Heart left ventricle (tissue), 16 donors: ENCODE results near the gene AJM1. TPM values are rescaled to one million over a fixed set of nuclear protein-coding genes. Genes with fewer than 3 reads are reported as not detected.

ENCODE experiments used
- ATAC-seq, 4 donors: fragments of 200-7000 bp; cut with Tn5 transposase; one replicate each; pipeline ENCODE4 v1.9.1; 2020 to 2022; ENCODE audit warnings: moderate library complexity in 4 of 4, mild to moderate bottlenecking in 3 of 4, moderate number of reproducible peaks in 1 of 4
- DNase-seq, 5 donors: peaks; one replicate each; pipeline ENCODE4 v3.0.0-alpha.2; 2020
- H3K27ac ChIP-seq, 12 donors: fragments of 200-600 bp; sonication (generic) in 4 of 12; one replicate each; pipeline versions ENCODE4 v1.5.0 to v1.8.0; 2016 to 2022; ENCODE audit warnings: mild to moderate bottlenecking in 2 of 12
- H3K27me3 ChIP-seq, 9 donors: fragments of 200-600 bp; sonication (generic) in 2 of 9; one replicate each; pipeline versions ENCODE4 v1.5.1 to v1.8.0; 2016 to 2022; ENCODE audit warnings: mild to moderate bottlenecking in 3 of 9
- H3K36me3 ChIP-seq, 9 donors: fragments of 200-600 bp; sonication (generic) in 2 of 9; one replicate each; pipeline versions ENCODE4 v1.5.0 to v1.8.0; 2018 to 2022; ENCODE audit warnings: mild to moderate bottlenecking in 2 of 9
- H3K4me1 ChIP-seq, 12 donors: fragments of 200-600 bp; sonication (generic) in 4 of 12; one replicate each; pipeline versions ENCODE4 v1.5.0 to v1.8.0; 2016 to 2022; ENCODE audit warnings: mild to moderate bottlenecking in 3 of 12
- H3K4me3 ChIP-seq, 12 donors: fragments of 200-600 bp; sonication (generic) in 4 of 12; one replicate each; pipeline versions ENCODE4 v1.5.0 to v1.8.0; 2017 to 2022; ENCODE audit warnings: mild to moderate bottlenecking in 9 of 12, moderate library complexity in 4 of 12
- H3K9me3 ChIP-seq, 12 donors: fragments of 200-600 bp; sonication (generic) in 4 of 12; one replicate each; pipeline versions ENCODE4 v1.5.0 to v1.8.0; 2016 to 2022; ENCODE audit warnings: mild to moderate bottlenecking in 1 of 12
- POLR2A ChIP-seq, 2 donors: fragments of 450-650 bp; IDR thresholded peaks; one replicate each; pipeline ENCODE4 v1.6.1; 2017; ENCODE audit warnings: antibody characterized with exemption in 2 of 2, mild to moderate bottlenecking in 2 of 2, moderate library complexity in 2 of 2
- WGBS, 4 donors: extraction: QIAGEN DNeasy Blood & Tissue Kit in 2 of 4; methylation state at CpG; one replicate each; pipeline versions ENCODE4 v1.1.5 to v1.1.7; 2013 to 2018; 5-methylcytosine and 5-hydroxymethylcytosine counted together
- intact Hi-C, 10 donors: fragments of 100-400 bp; cut with DNase I; formaldehyde crosslinking; loops; one replicate each; pipeline versions ENCODE4 v1.11.1 to v1.14.2; 2022
- microRNA-seq, 4 donors: library from miRNA; unstranded; fragments of <30 nt; microRNA quantifications; one replicate each; pipeline versions ENCODE4 to v1.2.0, GENCODE V29; 2017 to 2020
- polyA plus RNA-seq, 2 donors: library from polyadenylated mRNA; stranded (reverse); fragments of 200-250 nt; gene quantifications; one replicate each; pipeline ENCODE4 v1.2.3, GENCODE V29; 2013
- total RNA-seq, 9 donors: library from RNA; depleted of rRNA in 2 of 9; stranded (reverse); fragments of >200 nt in 2 of 9; fragmentation: NEBNext Ultra II Directional in 3 of 9; extraction: Animal tissue kit (Norgen Biotek cat#: 25700) in 3 of 9; gene quantifications; one replicate each; pipeline versions ENCODE4 v1.1.0 to v1.2.4, GENCODE V29; 2016 to 2023
- TF ChIP-seq, protein P1 (sequence below), 12 donors: fragments of 200-600 bp; sonication (generic) in 4 of 12; IDR thresholded peaks; one replicate each; pipeline versions ENCODE4 v1.5.0 to v1.8.0; 2018 to 2022; ENCODE audit warnings: antibody characterized with exemption in 12 of 12, mild to moderate bottlenecking in 5 of 12
- donor health status: ischemic (EF 13 %, LVEDD 7.1; RV severe dilation, severe dysfunction).
- donor health status: healthy with polysubstance abuse.
- donor health status: DM: no; HTN: yes; CAD: no.
- donor health status: DM: no; HTN: no; CAD: no.
- donor health status: ischemic (EF 25% LVEDD 6.9; RV normal size, moderate dysfunction).
- donor health status: ischemic (EF 25% LVEDD 5.7; RV mildly dilated, moderate dysfunction).
- donor health status: healthy.
- donor health status: DM: yes; HTN: yes; CAD: no.
- donor health status: ischemic (EF 35%, LVEDD 5.7; RV mildly dilated, moderate dysfunction).
- donor health status: nonischemic (EF 11% LVEDD 7.7; RV severe dilation, severe dysfunction).
- donor health status: DM: yes; HTN: yes; CAD: no.
- donor health status: PGD.
- donor health status: ischemic (EF 29% LVEDD 5.4; RV normal size, mild dysfunction).
- donor health status: nonischemic (EF 23%, LVEDD 6.1; RV moderate dilation, normal function).

AJM1 gene
- total and polyA plus RNA-seq, 11 donors = 2.6 to 7.0 (median 5.5) TPM

DNA sequence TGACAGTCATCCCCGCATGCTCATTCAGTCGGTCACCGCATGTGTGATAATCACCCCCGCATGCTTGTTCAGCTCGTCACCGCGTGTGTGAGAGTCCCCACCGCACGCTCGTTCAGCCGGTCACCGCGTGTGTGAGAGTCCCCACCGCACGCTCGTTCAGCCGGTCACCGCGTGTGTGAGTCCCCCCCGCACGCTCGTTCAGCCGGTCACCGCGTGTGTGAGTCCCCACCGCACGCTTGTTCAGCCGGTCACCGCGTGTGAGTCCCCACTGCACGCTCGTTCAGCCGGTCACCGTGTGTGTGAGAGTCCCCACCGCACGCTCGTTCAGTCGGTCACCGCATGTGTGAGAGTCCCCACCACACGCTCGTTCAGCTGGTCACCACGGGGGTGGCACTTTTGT, 47.6 kb downstream of the AJM1 start:
- 94 to 95% (median 95%) methylated on average over 42 of the region's 42 CpGs for WGBS, 4 donors
- ATAC-seq = no peak
- Histone ChIP-seq H3K4me3 (no peak overlapping the region), H3K27me3 (no peaks in the 10 kb centered on the region), H3K27ac (no peak overlapping the region), H3K9me3 (no peaks in the 10 kb centered on the region), H3K4me1 (peaks cover 5 to 32% (median 17%) of the 10 kb centered on the region in 12 donors), H3K36me3 (peaks cover 0 to 30% (median 6%) of the 10 kb centered on the region in 9 donors)
- DNase-seq = no peak
- TF ChIP-seq, protein P1, sequence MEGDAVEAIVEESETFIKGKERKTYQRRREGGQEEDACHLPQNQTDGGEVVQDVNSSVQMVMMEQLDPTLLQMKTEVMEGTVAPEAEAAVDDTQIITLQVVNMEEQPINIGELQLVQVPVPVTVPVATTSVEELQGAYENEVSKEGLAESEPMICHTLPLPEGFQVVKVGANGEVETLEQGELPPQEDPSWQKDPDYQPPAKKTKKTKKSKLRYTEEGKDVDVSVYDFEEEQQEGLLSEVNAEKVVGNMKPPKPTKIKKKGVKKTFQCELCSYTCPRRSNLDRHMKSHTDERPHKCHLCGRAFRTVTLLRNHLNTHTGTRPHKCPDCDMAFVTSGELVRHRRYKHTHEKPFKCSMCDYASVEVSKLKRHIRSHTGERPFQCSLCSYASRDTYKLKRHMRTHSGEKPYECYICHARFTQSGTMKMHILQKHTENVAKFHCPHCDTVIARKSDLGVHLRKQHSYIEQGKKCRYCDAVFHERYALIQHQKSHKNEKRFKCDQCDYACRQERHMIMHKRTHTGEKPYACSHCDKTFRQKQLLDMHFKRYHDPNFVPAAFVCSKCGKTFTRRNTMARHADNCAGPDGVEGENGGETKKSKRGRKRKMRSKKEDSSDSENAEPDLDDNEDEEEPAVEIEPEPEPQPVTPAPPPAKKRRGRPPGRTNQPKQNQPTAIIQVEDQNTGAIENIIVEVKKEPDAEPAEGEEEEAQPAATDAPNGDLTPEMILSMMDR (IDR thresholded peaks at IDR 0.05) = no peak
- no peak for TF ChIP-seq POLR2A (IDR thresholded peaks at IDR 0.05)
- intact Hi-C loops = loop anchor here in 5 of 10 donors (5.0 to 10.0 kb wide), 6 partner anchors 32 to 135 kb away; partner anchors contain the start of genes ABCA2 (in 1 of the 5) and FBXW5 (in 1 of the 5)

GRCh38 chr9:136890661-136891060, 48.4 kb downstream of the AJM1 start:
- WGBS, 4 donors = 80 to 87% (median 83%) methylated on average over 11 to 13 of the region's 13 CpGs
- no peak for DNase-seq
- H3K36me3 ChIP-seq = peaks cover 0 to 30% (median 9%) of the 10 kb centered on the region in 9 donors

More at GRCh38 chr9:136890661-136891060, 48.4 kb downstream of the AJM1 start:
- intact Hi-C loops = no loop called here
- Histone ChIP-seq H3K4me3 (no peak overlapping the region), H3K9me3 (no peaks in the 10 kb centered on the region), H3K4me1 (peaks cover 5 to 24% (median 13%) of the 10 kb centered on the region in 12 donors), H3K27me3 (no peaks in the 10 kb centered on the region), H3K27ac (no peak overlapping the region)
- no peak for ATAC-seq
- TF ChIP-seq POLR2A (IDR thresholded peaks at IDR 0.05) = no peak
- TF ChIP-seq, protein P1 (IDR thresholded peaks at IDR 0.05) = no peak

Small RNAs within 50 kb of the gene (microRNA-seq; reads per million reads assigned to microRNA genes)
- gene MIR4292 = 0 reads per million in 4 donors
- 0.13 to 1.8 (median 0.70) reads per million in 4 donors for gene MIR4479

Other genes with a start within 250 kb of the AJM1 start
- 100 to 1,000 TPM in 2 of 9 donors, 10 to 100 TPM in 7; 56.4 to 142 (median 94.0) TPM for gene EGFL7, start 179.6 kb upstream of the AJM1 start, total RNA-seq
- gene EGFL7, start 179.6 kb upstream of the AJM1 start, polyA plus RNA-seq = 100 to 1,000 TPM; 103 to 137 TPM
- 10 to 100 TPM; 52.4 to 90.7 (median 62.5) TPM for gene AGPAT2, start 155.0 kb upstream of the AJM1 start, total RNA-seq
- gene AGPAT2, start 155.0 kb upstream of the AJM1 start, polyA plus RNA-seq = 100 to 1,000 TPM in 1 of 2 donors, 10 to 100 TPM in 1; 88.8 to 122 TPM
- gene DIPK1B, start 129.9 kb upstream of the AJM1 start, total RNA-seq = 10 to 100 TPM; 14.4 to 46.3 (median 19.8) TPM
- 10 to 100 TPM; 18.1 to 24.4 TPM for gene DIPK1B, start 129.9 kb upstream of the AJM1 start, polyA plus RNA-seq
- 10 to 100 TPM in 5 of 9 donors, 1 to 10 TPM in 2, under 1 TPM in 2; 0.50 to 21.5 (median 10.1) TPM for gene LCN10, start 99.5 kb upstream of the AJM1 start, total RNA-seq
- gene LCN10, start 99.5 kb upstream of the AJM1 start, polyA plus RNA-seq = 10 to 100 TPM; 15.7 to 40.7 TPM
- gene LCN6, start 94.0 kb upstream of the AJM1 start, total RNA-seq = 10 to 100 TPM in 5 of 9 donors, 1 to 10 TPM in 3, under 1 TPM in 1; 0.81 to 58.7 (median 15.8) TPM
- 100 to 1,000 TPM in 1 of 2 donors, 10 to 100 TPM in 1; 46.1 to 101 TPM for gene LCN6, start 94.0 kb upstream of the AJM1 start, polyA plus RNA-seq
- not detected for gene LCN8, start 84.2 kb upstream of the AJM1 start, total RNA-seq
- gene LCN8, start 84.2 kb upstream of the AJM1 start, polyA plus RNA-seq = not detected
- gene LCN15, start 78.0 kb upstream of the AJM1 start, total RNA-seq = 1 to 10 TPM in 3 of 9 donors, under 1 TPM in 2, not detected in 4; 0.64 to 2.8 (median 1.2) TPM
- gene LCN15, start 78.0 kb upstream of the AJM1 start, polyA plus RNA-seq = 1 to 10 TPM in 1 of 2 donors, under 1 TPM in 1; 0.65 to 2.4 TPM
- gene TMEM141, start 51.1 kb upstream of the AJM1 start, total RNA-seq = 100 to 1,000 TPM in 1 of 9 donors, 10 to 100 TPM in 8; 45.6 to 122 (median 63.3) TPM
- gene TMEM141, start 51.1 kb upstream of the AJM1 start, polyA plus RNA-seq = 100 to 1,000 TPM in 1 of 2 donors, 10 to 100 TPM in 1; 86.1 to 116 TPM
- 1 to 10 TPM in 7 of 9 donors, under 1 TPM in 2; 0.64 to 3.8 (median 1.4) TPM for gene CCDC183, start 46.1 kb upstream of the AJM1 start, total RNA-seq
- 1 to 10 TPM in 1 of 2 donors, under 1 TPM in 1; 0.32 to 4.7 TPM for gene CCDC183, start 46.1 kb upstream of the AJM1 start, polyA plus RNA-seq
- gene RABL6, start 34.5 kb upstream of the AJM1 start, total RNA-seq = 10 to 100 TPM; 59.4 to 82.2 (median 71.6) TPM
- gene RABL6, start 34.5 kb upstream of the AJM1 start, polyA plus RNA-seq = 10 to 100 TPM; 63.5 to 90.8 TPM
- gene PHPT1, start 6.9 kb downstream of the AJM1 start, total RNA-seq = 100 to 1,000 TPM; 230 to 386 (median 266) TPM
- gene PHPT1, start 6.9 kb downstream of the AJM1 start, polyA plus RNA-seq = 100 to 1,000 TPM; 225 to 717 TPM
- 1 to 10 TPM; 2.9 to 8.3 (median 6.1) TPM for gene MAMDC4, start 9.9 kb downstream of the AJM1 start, total RNA-seq
- 10 to 100 TPM in 1 of 2 donors, 1 to 10 TPM in 1; 4.5 to 14.9 TPM for gene MAMDC4, start 9.9 kb downstream of the AJM1 start, polyA plus RNA-seq
- gene EDF1, start 23.8 kb downstream of the AJM1 start, total RNA-seq = 100 to 1,000 TPM; 289 to 467 (median 341) TPM
- gene EDF1, start 23.8 kb downstream of the AJM1 start, polyA plus RNA-seq = 100 to 1,000 TPM; 454 to 605 TPM
- gene TRAF2, start 44.0 kb downstream of the AJM1 start, total RNA-seq = 10 to 100 TPM in 3 of 9 donors, 1 to 10 TPM in 6; 6.3 to 14.7 (median 9.1) TPM
- gene TRAF2, start 44.0 kb downstream of the AJM1 start, polyA plus RNA-seq = 10 to 100 TPM; 10.6 to 28.3 TPM
- 100 to 1,000 TPM; 110 to 388 (median 147) TPM for gene FBXW5, start 102.3 kb downstream of the AJM1 start, total RNA-seq
- 100 to 1,000 TPM; 189 to 206 TPM for gene FBXW5, start 102.3 kb downstream of the AJM1 start, polyA plus RNA-seq
- gene C8G, start 102.8 kb downstream of the AJM1 start, total RNA-seq = 1 to 10 TPM in 7 of 9 donors, not detected in 2; 1.2 to 3.7 (median 1.5) TPM
- 1 to 10 TPM; 1.0 to 3.1 TPM for gene C8G, start 102.8 kb downstream of the AJM1 start, polyA plus RNA-seq
- gene LCN12, start 109.8 kb downstream of the AJM1 start, total RNA-seq = 10 to 100 TPM in 2 of 9 donors, 1 to 10 TPM in 7; 1.9 to 23.7 (median 6.4) TPM
- gene LCN12, start 109.8 kb downstream of the AJM1 start, polyA plus RNA-seq = 1 to 10 TPM in 1 of 2 donors, under 1 TPM in 1; 0.46 to 3.9 TPM
- gene PTGDS, start 135.0 kb downstream of the AJM1 start, total RNA-seq = 1,000 to 10,000 TPM; 1,152 to 4,769 (median 3,109) TPM
- gene PTGDS, start 135.0 kb downstream of the AJM1 start, polyA plus RNA-seq = 1,000 to 10,000 TPM; 2,982 to 5,295 TPM
- gene LCNL1, start 140.5 kb downstream of the AJM1 start, total RNA-seq = 10 to 100 TPM in 2 of 9 donors, 1 to 10 TPM in 5, under 1 TPM in 2; 0.16 to 14.9 (median 2.7) TPM
- 1 to 10 TPM in 1 of 2 donors, under 1 TPM in 1; 0.14 to 5.8 TPM for gene LCNL1, start 140.5 kb downstream of the AJM1 start, polyA plus RNA-seq
- 10 to 100 TPM; 15.0 to 35.3 (median 19.4) TPM for gene PAXX, start 149.9 kb downstream of the AJM1 start, total RNA-seq
- gene PAXX, start 149.9 kb downstream of the AJM1 start, polyA plus RNA-seq = 10 to 100 TPM; 31.2 to 57.3 TPM
- gene CLIC3, start 154.1 kb downstream of the AJM1 start, total RNA-seq = 10 to 100 TPM in 1 of 9 donors, 1 to 10 TPM in 8; 1.5 to 16.7 (median 5.0) TPM
- gene CLIC3, start 154.1 kb downstream of the AJM1 start, polyA plus RNA-seq = 10 to 100 TPM in 1 of 2 donors, 1 to 10 TPM in 1; 3.9 to 11.3 TPM
- gene ABCA2, start 185.8 kb downstream of the AJM1 start, total RNA-seq = 10 to 100 TPM; 19.1 to 44.3 (median 33.4) TPM
- gene ABCA2, start 185.8 kb downstream of the AJM1 start, polyA plus RNA-seq = 10 to 100 TPM; 13.1 to 30.6 TPM
- under 1 TPM in 2 of 9 donors, not detected in 7; 0.15 to 0.48 TPM for gene FUT7, start 189.6 kb downstream of the AJM1 start, total RNA-seq
- under 1 TPM in 1 of 2 donors, not detected in 1; 0.17 TPM for gene FUT7, start 189.6 kb downstream of the AJM1 start, polyA plus RNA-seq
- gene NPDC1, start 203.7 kb downstream of the AJM1 start, total RNA-seq = 100 to 1,000 TPM in 1 of 9 donors, 10 to 100 TPM in 8; 45.1 to 114 (median 55.1) TPM
- gene NPDC1, start 203.7 kb downstream of the AJM1 start, polyA plus RNA-seq = 10 to 100 TPM; 38.4 to 71.7 TPM
- 1 to 10 TPM in 8 of 9 donors, under 1 TPM in 1; 0.85 to 2.9 (median 1.2) TPM for gene ENTPD2, start 211.6 kb downstream of the AJM1 start, total RNA-seq
- gene ENTPD2, start 211.6 kb downstream of the AJM1 start, polyA plus RNA-seq = 1 to 10 TPM in 1 of 2 donors, under 1 TPM in 1; 0.50 to 1.2 TPM
- gene SAPCD2, start 228.1 kb downstream of the AJM1 start, total RNA-seq = 1 to 10 TPM in 1 of 9 donors, under 1 TPM in 8; 0.09 to 2.0 (median 0.20) TPM
- under 1 TPM; 0.15 to 0.22 TPM for gene SAPCD2, start 228.1 kb downstream of the AJM1 start, polyA plus RNA-seq
- gene UAP1L1, start 235.0 kb downstream of the AJM1 start, total RNA-seq = 10 to 100 TPM in 4 of 9 donors, 1 to 10 TPM in 5; 5.9 to 15.1 (median 9.4) TPM
- 10 to 100 TPM in 1 of 2 donors, 1 to 10 TPM in 1; 3.9 to 12.4 TPM for gene UAP1L1, start 235.0 kb downstream of the AJM1 start, polyA plus RNA-seq
- gene MAN1B1, start 244.5 kb downstream of the AJM1 start, total RNA-seq = 10 to 100 TPM; 17.6 to 40.6 (median 21.7) TPM
- gene MAN1B1, start 244.5 kb downstream of the AJM1 start, polyA plus RNA-seq = 10 to 100 TPM; 26.7 to 29.5 TPM